T-cell (primary cell): ENCODE measurements around the gene GH2. TPM values are rescaled to one million over a fixed set of nuclear protein-coding genes. Genes with fewer than 3 reads are reported as not detected.
"Not testable (repeated sequence)": the region's sequence is repeated elsewhere in the genome, so short reads cannot be mapped to it uniquely, and the experiment has no call there.

ENCODE experiments used
- ATAC-seq, 4 experiments: fragments of 200-7000 bp in 3 of 4; fragments of 150-1000 bp in 1 of 4; cut with Tn5 transposase; replicated peaks in 1 of 4; 1 replicate in 3 of 4; 2 replicates in 1 of 4; pipeline ENCODE4 v1.10.0; 2021; ENCODE audit warnings: moderate library complexity in 3 of 4, mild to moderate bottlenecking in 2 of 4, moderate number of reproducible peaks in 1 of 4
- CTCF ChIA-PET, 2 donors: fragments of 300-600 bp; sonication (Branson Sonifier 250); formaldehyde crosslinking; loops; one replicate each; lab custom pipeline; 2022; ENCODE audit warnings: antibody characterized with exemption in 2 of 2; lab: Charles Lee
- POLR2A ChIA-PET, 2 donors: fragments of 300-600 bp; sonication (Branson Sonifier 250); formaldehyde crosslinking; loops; one replicate each; lab custom pipeline; 2022; ENCODE audit warnings: antibody characterized with exemption in 2 of 2; lab: Charles Lee
- DNase-seq, 35 experiments: peaks; one replicate each; pipeline versions ENCODE4 v3.0.0 to v3.0.0-alpha.2; 2013 to 2023
- H3K27ac ChIP-seq: one replicate; pipeline ENCODE4 v1.5.1; 2013; ENCODE audit warnings: low read length
- H3K27me3 ChIP-seq, 2 experiments: replicated peaks in 1 of 2; 1 replicate in 1 of 2; 2 replicates in 1 of 2; pipeline versions ENCODE4 v1.6.1 to v1.7.0; 2013; ENCODE audit warnings: low read length in 1 of 2, mixed read lengths in 1 of 2; ENCODE audit not compliant: control insufficient read depth in 2 of 2, insufficient read depth in 2 of 2; ENCODE audit errors: extremely low read depth in 1 of 2
- H3K36me3 ChIP-seq, 2 donors: 1 replicate in 1 of 2; 2 replicates in 1 of 2; pipeline versions ENCODE4 v1.6.1 to v1.7.0; 2013; ENCODE audit warnings: low read length in 1 of 2; ENCODE audit not compliant: control insufficient read depth in 2 of 2, insufficient read depth in 1 of 2; ENCODE audit errors: extremely low read depth in 1 of 2
- H3K4me1 ChIP-seq, 2 experiments: 1 replicate in 1 of 2; 2 replicates in 1 of 2; pipeline versions ENCODE4 v1.6.1 to v1.7.0; 2013; ENCODE audit warnings: low read length in 2 of 2, mixed read lengths in 1 of 2; ENCODE audit not compliant: insufficient read depth in 2 of 2, control insufficient read depth in 1 of 2; ENCODE audit errors: extremely low read depth in 1 of 2
- H3K4me3 ChIP-seq, 2 donors: 1 replicate in 1 of 2; 2 replicates in 1 of 2; pipeline versions ENCODE4 v1.5.1 to v1.7.0; 2013; ENCODE audit warnings: mild to moderate bottlenecking in 2 of 2, low read length in 1 of 2, moderate library complexity in 1 of 2; ENCODE audit not compliant: control insufficient read depth in 1 of 2; ENCODE audit errors: extremely low read depth in 1 of 2
- H3K9me3 ChIP-seq: 2 replicates; pipeline ENCODE4 v1.7.0; 2013
- H3K27ac Mint-ChIP-seq, 2 donors: one replicate each; pipeline ENCODE4 v1.8.0; 2020 to 2021; ENCODE audit warnings: mild to moderate bottlenecking in 2 of 2, mixed read lengths in 2 of 2
- H3K27me3 Mint-ChIP-seq, 2 donors: one replicate each; pipeline ENCODE4 v1.8.0; 2021 to 2022; ENCODE audit warnings: mixed read lengths in 2 of 2
- H3K36me3 Mint-ChIP-seq: one replicate; pipeline ENCODE4 v1.8.0; 2021; ENCODE audit warnings: mixed read lengths
- H3K4me1 Mint-ChIP-seq, 3 donors: one replicate each; pipeline ENCODE4 v1.8.0; 2020 to 2022; ENCODE audit warnings: mixed read lengths in 3 of 3, mild to moderate bottlenecking in 1 of 3
- H3K4me3 Mint-ChIP-seq, 3 donors: one replicate each; pipeline ENCODE4 v1.8.0; 2020 to 2022; ENCODE audit warnings: mild to moderate bottlenecking in 3 of 3, mixed read lengths in 3 of 3, moderate library complexity in 3 of 3
- H3K9me3 Mint-ChIP-seq, 3 donors: one replicate each; pipeline ENCODE4 v1.8.0; 2020 to 2022; ENCODE audit warnings: mixed read lengths in 3 of 3
- WGBS: methylation state at CpG from one replicate; pipeline ENCODE4 v1.1.5; 2013; ENCODE audit warnings: missing lambda C conversion rate; ENCODE audit not compliant: insufficient coverage; 5-methylcytosine and 5-hydroxymethylcytosine counted together
- total RNA-seq, 35 experiments: library from RNA in 6 of 35; stranded (reverse) in 6 of 35; fragments of 120-200 nt in 1 of 35; gene quantifications; one replicate each; pipeline versions ENCODE4 v1.2.1 to v1.2.4 and lab custom pipeline; 2013 to 2026

The GH2 gene
- total RNA-seq, 5 donors from 2014 or later (not counting 1 experiment from before 2014, with no cell fraction given), result not detected

DNA sequence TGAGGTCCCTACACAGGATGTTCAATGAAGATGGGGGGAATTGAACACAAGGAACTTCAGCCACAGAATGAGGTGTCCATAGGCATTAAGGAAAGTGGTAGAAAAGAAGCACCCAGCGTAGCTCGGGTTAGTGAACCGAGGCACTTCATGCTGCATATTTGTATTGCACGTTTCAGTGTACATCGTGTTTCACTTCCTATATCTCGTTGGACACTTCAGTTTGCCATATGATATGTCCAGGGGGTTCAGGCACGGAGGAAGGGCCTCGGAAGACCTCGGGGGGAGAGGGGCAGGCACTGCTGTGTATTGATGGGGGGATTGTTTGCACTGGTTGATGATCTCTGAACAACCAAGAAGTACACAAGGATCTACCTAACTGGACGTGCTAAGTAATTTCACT, 34.0 kb upstream of the GH2 start:
- 96% methylated on average over 6 of the region's 10 CpGs for WGBS
- POLR2A ChIA-PET, result not testable (repeated sequence)

DNA sequence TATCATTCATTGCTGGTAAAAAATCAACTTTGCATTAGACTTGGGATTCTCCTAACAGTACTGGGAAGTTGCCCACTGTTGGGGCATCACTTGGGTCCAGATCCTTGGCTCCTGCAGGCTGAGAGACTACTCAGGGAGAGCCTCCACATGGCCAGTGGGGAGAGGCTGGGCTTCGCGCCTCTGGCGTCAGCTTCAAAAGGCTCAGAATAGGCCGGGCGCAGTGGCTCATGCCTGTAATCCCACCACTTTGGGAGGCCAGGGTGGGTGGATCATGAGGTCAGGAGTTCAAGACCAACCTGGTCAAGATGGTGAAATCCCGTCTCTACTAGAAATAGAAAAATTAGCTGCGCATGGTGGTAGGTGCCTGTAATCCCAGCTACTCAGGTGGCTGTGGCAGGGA, 32.7 kb upstream of the GH2 start:
- CTCF ChIA-PET, result no interaction called here
- POLR2A ChIA-PET, result no interaction called here
- H3K9me3 ChIP-seq, result no peaks in the 10 kb centered on the region
- Mint-ChIP-seq H3K36me3 (no peaks in the 10 kb centered on the region), H3K9me3 (no peaks in the 10 kb centered on the region), H3K4me3 (no peak overlapping the region), H3K4me1 (peaks cover 6 to 10% (median 6%) of the 10 kb centered on the region in 3 donors), H3K27ac (no peak overlapping the region), H3K27me3 (peaks cover 4 to 6% of the 10 kb centered on the region in 2 donors)
- WGBS, result 100% methylated on average over 2 of the region's 7 CpGs
- ATAC-seq (no peak), DNase-seq (no peak)
- peaks cover 0 to 12% of the 10 kb centered on the region in 2 experiments for H3K4me1 ChIP-seq
- no peaks in the 10 kb centered on the region for H3K36me3 ChIP-seq
- H3K27me3 ChIP-seq, result peaks cover 0 to 22% of the 10 kb centered on the region in 2 experiments
- H3K4me3 ChIP-seq, result no peak overlapping the region
- no peak overlapping the region for H3K27ac ChIP-seq

More for the DNA sequence above, 34.0 kb upstream of the GH2 start:
- not testable (repeated sequence) for H3K9me3 ChIP-seq, H3K36me3 Mint-ChIP-seq, H3K27ac Mint-ChIP-seq, ATAC-seq, H3K9me3 Mint-ChIP-seq, H3K27me3 Mint-ChIP-seq, H3K4me3 Mint-ChIP-seq, H3K36me3 ChIP-seq, H3K4me3 ChIP-seq, DNase-seq, H3K27ac ChIP-seq
- H3K27me3 ChIP-seq, result peaks cover 0 to 14% of the 10 kb centered on the region in 2 experiments
- H3K4me1 ChIP-seq, result peaks cover 0 to 14% of the 10 kb centered on the region in 2 experiments
- peaks cover 8 to 15% (median 11%) of the 10 kb centered on the region in 3 donors for H3K4me1 Mint-ChIP-seq
- CTCF ChIA-PET, result interaction anchor here in 1 of 2 donors (1.2 kb wide), 1 partner anchor 218 kb away, joined by 4 read pairs; no protein-coding TSS in a partner anchor

DNA sequence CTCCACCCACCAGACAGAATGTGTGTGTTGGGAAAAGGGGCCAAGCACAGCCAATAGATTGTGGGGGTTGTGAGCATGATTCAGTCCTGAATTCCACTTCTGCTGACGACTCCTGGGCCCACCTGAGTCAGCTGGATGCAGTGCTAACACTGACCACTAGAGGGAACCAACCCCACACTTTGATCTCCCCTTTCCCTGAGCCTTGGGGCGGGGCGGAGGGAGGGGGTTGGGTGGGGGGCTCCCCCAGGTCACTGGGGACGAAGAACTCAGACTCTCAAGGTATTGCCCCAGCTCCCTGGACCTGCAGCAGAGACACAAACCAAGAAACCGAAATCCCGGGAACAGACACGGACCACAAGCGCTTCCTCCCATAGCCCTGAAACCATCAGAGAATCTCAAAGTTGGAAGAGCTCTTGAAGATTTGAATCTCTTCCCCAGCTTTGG, 29.9 kb upstream of the GH2 start:
- ATAC-seq (peak; percentile 67 to 78 (median 73)), DNase-seq (peak in 34 of 35 experiments; percentile 12 to 79 (median 50))
- Mint-ChIP-seq H3K27me3 (peaks cover 0 to 3% of the 10 kb centered on the region in 2 donors), H3K36me3 (no peaks in the 10 kb centered on the region), H3K9me3 (no peaks in the 10 kb centered on the region), H3K4me3 (no peak overlapping the region), H3K4me1 (peaks cover 0 to 5% (median 2%) of the 10 kb centered on the region in 3 donors), H3K27ac (no peak overlapping the region)
- Histone ChIP-seq H3K27me3 (peaks cover 0 to 14% of the 10 kb centered on the region in 2 experiments), H3K27ac (no peak overlapping the region), H3K4me1 (peaks cover 0 to 4% of the 10 kb centered on the region in 2 experiments), H3K36me3 (no peaks in the 10 kb centered on the region), H3K9me3 (no peaks in the 10 kb centered on the region), H3K4me3 (no peak overlapping the region)
- ChIA-PET POLR2A (interaction anchor here in 1 of 2 donors (0.6 kb wide), 1 partner anchor 1571 kb away, joined by 3 read pairs; no protein-coding TSS in a partner anchor), CTCF (interaction anchor here (0.6 to 3.0 kb wide), 8 partner anchors 23 to 246 kb away, joined by 3 to 11 read pairs (median 3); no protein-coding TSS in a partner anchor)
- WGBS, result 90% methylated on average over 4 of the region's 8 CpGs

DNA sequence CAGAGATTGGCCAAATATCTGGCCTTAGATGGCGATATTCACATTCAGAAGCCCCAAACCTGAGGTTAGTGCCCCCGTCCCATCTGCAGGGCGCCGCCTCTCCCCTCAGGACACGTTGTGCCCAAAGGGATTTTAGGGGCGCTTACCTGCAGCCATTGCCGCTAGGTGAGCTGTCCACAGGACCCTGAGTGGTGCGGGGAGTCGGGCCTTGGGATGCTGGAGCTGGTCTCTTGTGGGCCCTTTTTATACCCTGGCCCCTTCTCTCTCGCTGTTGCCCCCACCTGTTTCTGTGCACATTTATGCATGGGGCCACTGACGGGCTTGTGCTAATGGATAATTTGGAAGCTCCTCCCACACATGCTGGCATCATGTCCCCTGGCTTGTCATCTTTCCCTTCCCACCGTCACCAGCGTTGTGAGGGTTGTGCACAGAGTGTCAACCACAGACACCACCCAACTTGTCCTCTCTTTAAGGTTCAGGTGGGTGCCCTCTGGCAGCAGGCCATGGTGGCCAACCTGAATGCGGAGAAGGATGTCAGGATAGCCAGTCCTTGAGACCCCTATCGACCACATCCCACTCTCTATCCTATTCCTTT, 29.4 kb upstream of the GH2 start, which contains the start of gene CSHL1:
TSS of gene CSHL1 (minus strand) at position 218 of the 595 bp plus-strand sequence. CDS start at position 156, 62 bp downstream.
- no peak within 1 kb of the TSS for H3K27ac Mint-ChIP-seq
- peaks cover 0 to 5% (median 2%) of the 10 kb centered on the region in 3 donors for H3K4me1 Mint-ChIP-seq
- H3K27me3 Mint-ChIP-seq, result peaks cover 0 to 3% of the 10 kb centered on the region in 2 donors
- Histone ChIP-seq H3K9me3 (no peaks in the 10 kb centered on the region), H3K27me3 (peaks cover 0 to 14% of the 10 kb centered on the region in 2 experiments), H3K36me3 (no peaks in the 10 kb centered on the region), H3K4me3 (no peak within 1 kb of the TSS), H3K27ac (no peak within 1 kb of the TSS), H3K4me1 (peaks cover 0 to 4% of the 10 kb centered on the region in 2 experiments)
- ChIA-PET POLR2A (interaction anchor here in 1 of 2 donors (0.6 kb wide), 1 partner anchor 1571 kb away, joined by 3 read pairs; no protein-coding TSS in a partner anchor), CTCF (interaction anchor here (0.6 to 3.0 kb wide), 5 partner anchors 8 to 247 kb away, joined by 3 to 11 read pairs (median 3); no protein-coding TSS in a partner anchor)
- H3K4me3 Mint-ChIP-seq, result no peak within 1 kb of the TSS
- no peak for ATAC-seq
- no peak for DNase-seq
- WGBS, result 82% methylated on average over 13 of the region's 15 CpGs
- H3K9me3 Mint-ChIP-seq, result no peaks in the 10 kb centered on the region
- H3K36me3 Mint-ChIP-seq, result no peaks in the 10 kb centered on the region

DNA sequence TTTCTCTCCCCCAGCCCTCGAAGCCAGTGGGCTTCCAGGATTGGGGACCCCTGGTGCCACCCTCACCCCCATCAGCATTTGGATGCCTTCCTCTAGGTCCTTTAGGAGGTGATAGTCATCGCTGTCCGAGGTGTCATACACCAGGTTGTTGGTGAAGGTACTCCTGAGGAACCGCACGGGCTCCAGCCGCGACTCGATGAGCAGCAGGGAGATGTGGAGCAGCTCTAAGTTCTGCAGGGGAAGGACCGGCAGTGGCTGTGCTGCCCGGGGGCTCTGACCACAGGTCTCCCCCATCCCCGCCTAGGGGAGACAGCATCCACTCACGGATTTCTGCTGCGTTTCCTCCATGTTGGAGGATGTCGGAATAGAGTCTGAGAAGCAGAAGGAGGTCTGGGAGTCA, 28.4 kb upstream of the GH2 start:
- H3K9me3 Mint-ChIP-seq, result no peaks in the 10 kb centered on the region
- H3K36me3 Mint-ChIP-seq, result no peaks in the 10 kb centered on the region
- CTCF ChIA-PET, result interaction anchor here in 1 of 2 donors (1.2 kb wide), 1 partner anchor 119 kb away, joined by 3 read pairs; no protein-coding TSS in a partner anchor
- no peak for ATAC-seq
- H3K9me3 ChIP-seq, result no peaks in the 10 kb centered on the region
- H3K27ac ChIP-seq, result no peak overlapping the region
- H3K4me3 ChIP-seq, result no peak overlapping the region
- peaks cover 0 to 4% of the 10 kb centered on the region in 2 experiments for H3K4me1 ChIP-seq
- peaks cover 0 to 3% of the 10 kb centered on the region in 2 donors for H3K27me3 Mint-ChIP-seq
- H3K27ac Mint-ChIP-seq, result no peak overlapping the region
- H3K27me3 ChIP-seq, result peaks cover 0 to 14% of the 10 kb centered on the region in 2 experiments
- peaks cover 0 to 5% (median 2%) of the 10 kb centered on the region in 3 donors for H3K4me1 Mint-ChIP-seq
- WGBS, result 98% methylated on average over 8 of the region's 14 CpGs
- no peaks in the 10 kb centered on the region for H3K36me3 ChIP-seq
- no peak for DNase-seq
- no peak overlapping the region for H3K4me3 Mint-ChIP-seq
- POLR2A ChIA-PET, result no interaction called here

DNA sequence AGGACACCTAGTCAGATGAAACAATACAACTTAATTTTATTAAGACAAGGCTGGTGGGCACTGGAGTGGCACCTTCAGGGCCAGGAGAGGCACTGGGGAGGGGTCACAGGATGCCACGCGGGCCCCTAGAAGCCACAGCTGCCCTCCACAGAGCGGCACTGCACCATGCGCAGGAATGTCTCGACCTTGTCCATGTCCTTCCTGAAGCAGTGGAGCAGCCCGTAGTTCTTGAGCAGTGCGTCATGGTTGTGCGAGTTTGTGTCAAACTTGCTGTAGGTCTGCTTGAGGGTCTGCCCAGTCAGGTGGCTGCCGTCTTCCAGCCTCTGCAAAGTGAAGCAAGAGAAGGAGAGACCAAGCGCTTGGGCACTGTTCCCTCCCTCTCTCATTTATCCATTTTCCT, 27.8 kb upstream of the GH2 start:
- H3K4me1 ChIP-seq, H3K4me3 ChIP-seq, H3K9me3 Mint-ChIP-seq, DNase-seq, CTCF ChIA-PET, H3K9me3 ChIP-seq, POLR2A ChIA-PET, H3K27me3 Mint-ChIP-seq, H3K27ac Mint-ChIP-seq, ATAC-seq, H3K4me3 Mint-ChIP-seq, H3K36me3 Mint-ChIP-seq, H3K36me3 ChIP-seq, H3K27ac ChIP-seq, H3K4me1 Mint-ChIP-seq: not testable (repeated sequence)
- peaks cover 0 to 14% of the 10 kb centered on the region in 2 experiments for H3K27me3 ChIP-seq
- 100% methylated on average over 3 of the region's 10 CpGs for WGBS
